ENCODE results near the gene STXBP1. TPM values are rescaled to one million over a fixed set of nuclear protein-coding genes. Genes with fewer than 3 reads are reported as not detected.
A peak's percentile ranks its signal among the peaks of the same experiment; 100 is the strongest.

The STXBP1 gene
- total RNA-seq, 6 experiments from 2014 or later = 1.8 to 13.5 (median 4.1) TPM

GRCh38 chr9:127734247-127734746 is 122.2 kb downstream of the STXBP1 start:
- Histone ChIP-seq H3K4me1 (peaks cover 0 to 6% (median 3%) of the 10 kb centered on the region in 4 donors), H3K27ac (peak overlapping the region in 2 of 3 donors; percentile 63 to 90), H3K27me3 (no peaks in the 10 kb centered on the region), H3K4me3 (peak overlapping the region; percentile 79 to 89 (median 87)), H3K36me3 (no peaks in the 10 kb centered on the region), H3K9me3 (no peaks in the 10 kb centered on the region)
- ATAC-seq (no peak), DNase-seq (no peak)
- 50% methylated on average over 2 of the region's 22 CpGs for WGBS (ENCODE audit: insufficient coverage, low coverage, low lambda C conversion rate, missing lambda C conversion rate)
- TF ChIP-seq CTCF (IDR thresholded peaks at IDR 0.05) (no peak), POLR2A (IDR thresholded peaks at IDR 0.05) (no peak)
- intact Hi-C loops (cut with DNase I) = loop anchor here (5.0 to 10.0 kb wide), 3 partner anchors 141 to 147 kb away; partner anchors contain the start of gene AK1 (in 1 of the 2)

GRCh38 chr9:127734747-127735529 is 122.9 kb downstream of the STXBP1 start, which contains the start of gene TOR2A:
Gene TOR2A (minus strand): TSS chr9:127735294. CDS start chr9:127735270, 24 bp downstream.
- Histone ChIP-seq H3K4me3 (peak within 1 kb of the TSS; percentile 79 to 89 (median 87)), H3K27me3 (no peaks in the 10 kb centered on the region), H3K36me3 (no peaks in the 10 kb centered on the region), H3K27ac (peak within 1 kb of the TSS; percentile 63 to 90 (median 86)), H3K4me1 (peaks cover 0 to 6% (median 3%) of the 10 kb centered on the region in 4 donors), H3K9me3 (no peaks in the 10 kb centered on the region)
- ATAC-seq = peak; percentile 95 to 98 (median 96)
- WGBS (ENCODE audit: insufficient coverage, low coverage, low lambda C conversion rate, missing lambda C conversion rate) = under 1% methylated on average over 28 of the region's 76 CpGs
- TF ChIP-seq CTCF (IDR thresholded peaks at IDR 0.05) (peak; percentile 92 to 98 (median 94)), POLR2A (IDR thresholded peaks at IDR 0.05) (peak; percentile 92)
- peak; percentile 98 for DNase-seq
- intact Hi-C loops (cut with DNase I) = loop anchor here (5.0 to 10.0 kb wide), 4 partner anchors 140 to 187 kb away; partner anchors contain the start of gene AK1 (in 1 of the 2)

- no peaks in the 10 kb centered on the region for H3K27me3 ChIP-seq
- ATAC-seq (no peak), DNase-seq (no peak)
- TF ChIP-seq POLR2A (IDR thresholded peaks at IDR 0.05) = no peak
- TF ChIP-seq CTCF (IDR thresholded peaks at IDR 0.05) = no peak
- H3K4me1 ChIP-seq = peaks cover 0 to 6% (median 3%) of the 10 kb centered on the region in 4 donors
- no peaks in the 10 kb centered on the region for H3K36me3 ChIP-seq
- H3K9me3 ChIP-seq = no peaks in the 10 kb centered on the region
- no peak overlapping the region for H3K27ac ChIP-seq
- H3K4me3 ChIP-seq = no peak overlapping the region
- WGBS (ENCODE audit: insufficient coverage, low coverage, low lambda C conversion rate, missing lambda C conversion rate) = 13% methylated on average over 11 of the region's 15 CpGs
- intact Hi-C loops (cut with DNase I) = loop anchor here in 1 of 2 donors (5.0 to 10.0 kb wide), 2 partner anchors 139 to 187 kb away; partner anchors contain the start of gene AK1
Observed at GRCh38 chr9:127735530-127736185, 123.6 kb downstream of the STXBP1 start.

GRCh38 chr9:127738666-127739065 is 126.6 kb downstream of the STXBP1 start:
- intact Hi-C loops (cut with DNase I) = loop anchor here in 1 of 2 donors (5.0 to 10.0 kb wide), 2 partner anchors 136 to 184 kb away; partner anchors contain the start of gene AK1
- Histone ChIP-seq H3K27ac (no peak overlapping the region), H3K9me3 (no peaks in the 10 kb centered on the region), H3K4me3 (no peak overlapping the region), H3K36me3 (no peaks in the 10 kb centered on the region), H3K27me3 (peaks cover 0 to 8% of the 10 kb centered on the region in 2 donors), H3K4me1 (peaks cover 0 to 6% (median 3%) of the 10 kb centered on the region in 4 donors)
- ATAC-seq (no peak), DNase-seq (no peak)
- TF ChIP-seq POLR2A (IDR thresholded peaks at IDR 0.05) (no peak), CTCF (IDR thresholded peaks at IDR 0.05) (no peak)
- WGBS (ENCODE audit: insufficient coverage, low coverage, low lambda C conversion rate, missing lambda C conversion rate) = 79% methylated on average over 8 of the region's 13 CpGs

All from right lobe of liver (tissue), 6 donors.